Transverse colon (tissue), 4 donors: ENCODE measurements around the gene ZNF853. TPM values are rescaled to one million over a fixed set of nuclear protein-coding genes. Genes with fewer than 3 reads are reported as not detected.
"Not testable (repeated sequence)": the region's sequence is repeated elsewhere in the genome, so short reads cannot be mapped to it uniquely, and the experiment has no call there.

Source experiments
- DNase-seq: peaks from one replicate; pipeline ENCODE4 v3.0.0-alpha.2; 2019
- H3K27ac ChIP-seq, 4 donors: fragments of 200-600 bp; sonication (generic); 2 replicates each; pipeline ENCODE4 v1.5.1; 2016 to 2018; ENCODE audit warnings: inconsistent platforms in 4 of 4
- H3K27me3 ChIP-seq: fragments of 200-600 bp; sonication (generic); 2 replicates; pipeline ENCODE4 v1.5.1; 2017; ENCODE audit warnings: inconsistent platforms
- H3K36me3 ChIP-seq, 4 donors: fragments of 200-600 bp; sonication (generic); 2 replicates each; pipeline ENCODE4 v1.5.1; 2017 to 2019; ENCODE audit warnings: inconsistent platforms in 4 of 4
- H3K4me1 ChIP-seq, 4 donors: fragments of 200-600 bp; sonication (generic); 2 replicates each; pipeline ENCODE4 v1.5.1; 2017 to 2020; ENCODE audit warnings: inconsistent platforms in 4 of 4
- H3K4me3 ChIP-seq, 4 donors: fragments of 200-600 bp; sonication (generic); 1 replicate in 1 of 4; 2 replicates in 3 of 4; pipeline versions ENCODE4 v1.5.1 to v1.6.1; 2017 to 2019; ENCODE audit warnings: inconsistent platforms in 4 of 4
- H3K9me3 ChIP-seq, 2 donors: fragments of 200-600 bp; sonication (generic); 2 replicates each; pipeline ENCODE4 v1.5.1; 2017 to 2019; ENCODE audit warnings: inconsistent platforms in 2 of 2
- CTCF ChIP-seq, 5 experiments: fragments of 200-600 bp in 3 of 5; fragments of 450-650 bp in 2 of 5; sonication (generic) in 3 of 5; IDR thresholded peaks; 1 replicate in 2 of 5; 2 replicates in 3 of 5; pipeline ENCODE4 v1.5.1; 2016 to 2017; ENCODE audit warnings: antibody characterized with exemption in 5 of 5, inconsistent platforms in 3 of 5, mild to moderate bottlenecking in 2 of 5, moderate library complexity in 1 of 5
- EP300 ChIP-seq: sonication (generic); formaldehyde crosslinking; IDR thresholded peaks from one replicate; pipeline ENCODE4 v1.6.1; 2017; ENCODE audit warnings: antibody characterized with exemption, low read depth
- POLR2A ChIP-seq: fragments of 450-650 bp; IDR thresholded peaks from one replicate; pipeline ENCODE4 v1.6.1; 2016; ENCODE audit warnings: antibody characterized with exemption, mild to moderate bottlenecking, moderate library complexity
- POLR2AphosphoS5 ChIP-seq, 3 donors: sonication (generic); formaldehyde crosslinking; IDR thresholded peaks; one replicate each; pipeline ENCODE4 v1.6.1; 2016; ENCODE audit warnings: antibody characterized with exemption in 3 of 3
- WGBS, 2 donors: methylation state at CpG; one replicate each; pipeline ENCODE4 v1.1.5; 2018; ENCODE audit warnings: low coverage in 1 of 2; 5-methylcytosine and 5-hydroxymethylcytosine counted together
- in situ Hi-C, 4 donors: fragments of 200-750 bp; cut with MboI; loops; one replicate each; pipeline versions ENCODE4 v1.15.0 to v1.15.1; 2017; ENCODE audit warnings: low sequenced_read_pairs in 3 of 4, low pct_ligation_motif_present in 1 of 4, low pct_unique_long_range_greater_than_20kb in 1 of 4
- intact Hi-C: fragments of 100-400 bp; cut with DNase I; formaldehyde crosslinking; loops from one replicate; pipeline ENCODE4 v1.15.1; 2023; ENCODE audit warnings: low total_unique reads
- total RNA-seq, 4 donors: library from RNA; depleted of rRNA; stranded (reverse); fragments of >200 nt; gene quantifications; one replicate each; pipeline ENCODE4 v1.1.0, GENCODE V29; 2016

ZNF853 gene
- total RNA-seq, 4 donors from 2014 or later: 2.9 to 18.7 (median 7.3) TPM

GRCh38 chr7:6630007-6630849 is 14.8 kb downstream of the ZNF853 start:
- Histone ChIP-seq H3K36me3 (no peaks in the 10 kb centered on the region), H3K27ac (no peak overlapping the region), H3K27me3 (no peaks in the 10 kb centered on the region), H3K9me3 (no peaks in the 10 kb centered on the region), H3K4me3 (no peak overlapping the region), H3K4me1 (no peaks in the 10 kb centered on the region)
- no peak for TF ChIP-seq EP300
- TF ChIP-seq CTCF (IDR thresholded peaks at IDR 0.05): no peak
- no peak for TF ChIP-seq POLR2AphosphoS5 (IDR thresholded peaks at IDR 0.05)
- TF ChIP-seq POLR2A: no peak
- intact Hi-C loops: no loop called here
- WGBS, 2 donors: 37 to 55% methylated on average over 2 to 11 of the region's 11 CpGs
- in situ Hi-C loops: no loop called here
- no peak for DNase-seq

- Histone ChIP-seq H3K27me3 (no peaks in the 10 kb centered on the region), H3K4me3 (no peak overlapping the region), H3K36me3 (no peaks in the 10 kb centered on the region), H3K9me3 (no peaks in the 10 kb centered on the region), H3K27ac (no peak overlapping the region), H3K4me1 (peaks cover 0 to 6% (median 5%) of the 10 kb centered on the region in 4 donors)
- 79 to 94% methylated on average over 3 to 7 of the region's 7 CpGs for WGBS, 2 donors
- intact Hi-C loops (no loop called here), in situ Hi-C loops (no loop called here)
- DNase-seq: no peak
- TF ChIP-seq POLR2AphosphoS5 (IDR thresholded peaks at IDR 0.05) (no peak), CTCF (IDR thresholded peaks at IDR 0.05) (no peak), EP300 (no peak)
Observed at GRCh38 chr7:6631605-6632004, 16.2 kb downstream of the ZNF853 start.

DNA sequence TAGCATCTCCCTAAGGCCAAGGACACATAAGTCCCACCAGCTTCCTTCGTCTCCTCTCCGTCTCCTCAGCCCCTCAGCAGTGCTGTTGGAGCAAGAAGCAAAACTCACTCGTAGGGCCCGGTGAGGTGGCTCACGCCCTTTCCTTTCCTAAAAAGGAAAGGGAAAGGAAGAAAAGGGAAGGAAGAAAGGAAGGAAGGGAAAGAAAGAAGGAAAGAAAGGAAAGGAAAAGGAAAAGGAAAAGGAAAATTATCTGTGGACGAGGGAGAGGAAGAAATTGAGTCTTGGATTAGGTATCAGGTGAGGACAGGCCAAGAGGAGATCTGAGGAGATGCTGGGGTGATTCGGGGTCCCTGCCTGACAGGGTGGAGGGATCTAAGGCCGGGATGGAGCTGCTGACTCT is 18.6 kb downstream of the ZNF853 start:
- H3K36me3 ChIP-seq: no peaks in the 10 kb centered on the region
- intact Hi-C loops (no loop called here), in situ Hi-C loops (no loop called here)
- H3K9me3 ChIP-seq: no peaks in the 10 kb centered on the region
- WGBS, 2 donors: 74 to 88% methylated on average over 8 of the region's 8 CpGs
- H3K4me1 ChIP-seq: peaks cover 7 to 24% (median 15%) of the 10 kb centered on the region in 4 donors
- no peak overlapping the region for H3K4me3 ChIP-seq
- DNase-seq: no peak
- no peaks in the 10 kb centered on the region for H3K27me3 ChIP-seq
- TF ChIP-seq CTCF (IDR thresholded peaks at IDR 0.05) (no peak), POLR2A (no peak), EP300 (no peak), POLR2AphosphoS5 (IDR thresholded peaks at IDR 0.05) (no peak)
- H3K27ac ChIP-seq: no peak overlapping the region

- H3K4me3 ChIP-seq, in situ Hi-C loops, DNase-seq, H3K27ac ChIP-seq, H3K36me3 ChIP-seq, H3K27me3 ChIP-seq, H3K9me3 ChIP-seq: not testable (repeated sequence)
- 60 to 81% methylated on average over 1 to 5 of the region's 5 CpGs for WGBS, 2 donors
- intact Hi-C loops: loop anchor here (5.0 kb wide), 1 partner anchor 932 kb away; the partner anchor contains the start of gene MIOS
- H3K4me1 ChIP-seq: peaks cover 7 to 25% (median 16%) of the 10 kb centered on the region in 4 donors
Observed at GRCh38 chr7:6634971-6635370, 19.6 kb downstream of the ZNF853 start.
